Epithelial cell of umbilical artery (primary cell): ENCODE results near the gene PLPP6. TPM values are rescaled to one million over a fixed set of nuclear protein-coding genes. Genes with fewer than 3 reads are reported as not detected.

Experiments
- total RNA-seq: library from RNA; depleted of rRNA; stranded (reverse); fragments of >200 nt; gene quantifications from 2 replicates; pipeline ENCODE4 v1.2.3, GENCODE V29; 2014

The PLPP6 gene
- total RNA-seq, result 5.8 and 6.1 TPM in 2 replicates

DNA sequence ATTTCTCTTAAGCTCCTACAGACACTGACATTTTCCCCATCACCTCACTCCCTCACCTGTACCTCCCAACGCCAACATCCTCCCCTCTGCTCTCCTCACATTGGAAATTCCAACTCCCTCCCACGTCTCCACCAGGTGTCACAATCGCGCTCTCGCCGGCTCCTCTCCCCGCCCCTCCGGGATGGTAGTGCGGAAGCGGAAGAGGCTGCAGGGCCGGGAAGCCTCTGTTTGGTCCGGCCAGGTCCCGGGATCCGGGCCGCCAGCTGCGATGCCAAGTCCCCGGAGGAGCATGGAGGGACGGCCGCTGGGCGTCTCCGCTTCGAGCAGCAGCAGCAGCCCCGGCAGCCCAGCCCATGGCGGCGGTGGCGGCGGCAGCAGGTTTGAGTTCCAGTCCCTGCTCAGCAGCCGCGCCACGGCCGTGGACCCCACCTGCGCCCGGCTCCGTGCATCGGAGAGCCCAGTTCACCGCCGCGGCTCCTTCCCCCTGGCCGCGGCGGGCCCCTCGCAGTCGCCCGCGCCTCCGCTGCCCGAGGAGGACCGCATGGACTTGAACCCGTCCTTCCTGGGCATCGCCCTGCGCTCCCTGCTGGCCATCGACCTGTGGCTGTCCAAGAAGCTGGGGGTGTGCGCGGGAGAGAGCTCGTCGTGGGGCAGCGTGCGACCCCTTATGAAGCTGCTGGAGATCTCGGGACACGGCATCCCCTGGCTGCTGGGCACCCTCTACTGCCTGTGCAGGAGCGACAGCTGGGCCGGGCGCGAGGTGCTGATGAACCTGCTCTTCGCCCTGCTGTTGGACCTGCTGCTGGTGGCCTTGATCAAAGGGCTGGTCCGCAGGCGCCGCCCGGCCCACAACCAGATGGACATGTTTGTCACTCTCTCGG is at the start of gene PLPP6:
TSS of gene PLPP6 (plus strand) at position 187 of the 881 bp plus-strand sequence. CDS start at position 269, 82 bp downstream.

DNA sequence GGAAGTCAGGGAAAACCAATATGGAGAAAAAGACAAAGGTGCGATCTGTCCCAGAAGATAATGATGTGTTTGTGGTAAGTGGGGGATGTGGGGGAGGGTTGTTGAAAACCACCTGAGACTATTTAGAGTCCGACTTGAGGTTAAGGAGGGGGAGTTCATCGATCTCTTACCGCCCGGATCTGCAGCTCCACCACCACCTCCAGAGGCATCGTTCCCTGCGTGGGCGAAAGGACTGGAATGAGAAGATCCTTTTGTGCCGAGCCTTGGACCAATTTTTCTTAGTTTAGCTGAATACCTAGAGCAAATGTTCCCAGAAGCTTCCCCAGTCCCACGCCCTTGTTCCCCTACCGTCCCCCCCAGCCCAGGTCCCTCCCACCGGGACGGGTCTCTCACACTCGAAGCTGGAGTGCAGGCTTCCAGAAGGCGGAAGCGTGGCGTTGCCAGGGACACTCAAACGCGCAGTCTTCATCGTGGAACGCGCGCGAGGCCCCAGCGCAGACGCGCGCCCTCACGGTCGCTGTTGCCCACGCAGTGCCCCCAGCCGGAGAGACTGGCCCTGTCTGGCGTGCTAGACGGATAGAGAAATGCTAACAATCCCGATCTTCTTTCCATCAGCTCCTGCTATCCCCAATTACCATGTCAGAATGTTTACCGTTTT is 4.1 kb downstream of the PLPP6 start, which contains the start of gene SPATA6L:
TSS of gene SPATA6L (minus strand) at position 439 of the 658 bp plus-strand sequence. CDS start at position 209, 230 bp downstream.

GRCh38 chr9:4679268-4680172 is 17.4 kb downstream of the PLPP6 start, which contains the start of gene CDC37L1:
Gene CDC37L1 (plus strand): TSS chr9:4679569. CDS start chr9:4679768, 199 bp downstream.

Other genes with a start within 250 kb of the PLPP6 start
- 7.0 and 11.4 TPM in 2 replicates for gene SLC1A1, start 171.8 kb upstream of the PLPP6 start, total RNA-seq
- gene SPATA6L, start 4.2 kb downstream of the PLPP6 start, total RNA-seq, result 0.61 and 0.65 TPM in 2 replicates
- 9.7 and 12.8 TPM in 2 replicates for gene CDC37L1, start 17.3 kb downstream of the PLPP6 start, total RNA-seq
- 45.8 and 47.7 TPM in 2 replicates for gene AK3, start 78.9 kb downstream of the PLPP6 start, total RNA-seq
- gene RCL1, start 130.7 kb downstream of the PLPP6 start, total RNA-seq, result 17.9 and 20.5 TPM in 2 replicates